ENCODE measurements around the gene STK24.

GRCh38 chr13:98512774-98513665, 63.9 kb downstream of the STK24 start:
- TF ChIP-seq CTCF (IDR thresholded peaks at IDR 0.05) = no peak
- TF ChIP-seq POLR2A (IDR thresholded peaks at IDR 0.05) = no peak

All from breast epithelium (tissue), 3 donors.